HEK293 (cell line): Measurements from ENCODE around the gene NLRP4.

Source experiments
- CTCF ChIA-PET: fragments of 350-600 bp; formaldehyde crosslinking; extraction: SDS; loops from one replicate; lab custom pipeline; 2021; ENCODE audit warnings: antibody characterized with exemption; lab: Yijun Ruan, JAX
- POLR2A ChIA-PET: fragments of 300-600 bp; formaldehyde crosslinking; extraction: SDS; loops from one replicate; lab custom pipeline; 2020; ENCODE audit warnings: antibody characterized with exemption, inconsistent platforms; lab: Yijun Ruan, JAX
- H3K27ac ChIP-seq: fragments of 200-500 bp; sonication (Bioruptor generic); 2 replicates; pipeline ENCODE4 v1.5.1; 2014; ENCODE audit warnings: low read depth, low read length, control low read depth, inconsistent platforms; ENCODE audit errors: extremely low read depth
- H3K36me3 ChIP-seq, 2 experiments: fragments of 200-500 bp in 1 of 2; sonication (Bioruptor generic) in 1 of 2; 1 replicate in 1 of 2; 2 replicates in 1 of 2; pipeline ENCODE4 v1.5.1; 2014 to 2017; ENCODE audit warnings: inconsistent platforms in 2 of 2, low read length in 2 of 2; ENCODE audit not compliant: control insufficient read depth in 2 of 2, insufficient read depth in 1 of 2
- H3K4me1 ChIP-seq: fragments of 200-500 bp; sonication (Bioruptor generic); 2 replicates; pipeline ENCODE4 v1.5.1; 2014; ENCODE audit warnings: mild to moderate bottlenecking, low read length, inconsistent platforms; ENCODE audit not compliant: control insufficient read depth, insufficient read depth
- H3K4me3 ChIP-seq: 2 replicates; pipeline ENCODE4 v1.5.1; 2011; ENCODE audit warnings: low read depth, mild to moderate bottlenecking, control low read depth, low read length, moderate library complexity
- H3K9me3 ChIP-seq: fragments of 200-500 bp; sonication (Bioruptor generic); 2 replicates; pipeline ENCODE4 v1.5.1; 2014; ENCODE audit warnings: low read depth, low read length, inconsistent platforms; ENCODE audit not compliant: control insufficient read depth, insufficient read depth
- ATF2 ChIP-seq: fragments of 450-650 bp; formaldehyde crosslinking; IDR thresholded peaks from 2 replicates; pipeline ENCODE4 v1.5.1; 2016; ENCODE audit warnings: missing biosample characterization, missing genetic modification characterization, low read depth
- CTCF ChIP-seq: fragments of 450-650 bp; formaldehyde crosslinking; IDR thresholded peaks from 2 replicates; pipeline ENCODE4 v1.5.1; 2016; ENCODE audit warnings: missing biosample characterization, missing genetic modification characterization
- GLI2 ChIP-seq: fragments of 450-650 bp; formaldehyde crosslinking; IDR thresholded peaks from 2 replicates; pipeline ENCODE4; 2017; ENCODE audit warnings: missing biosample characterization, missing genetic modification characterization, low read depth, borderline replicate concordance
- HOXC10 ChIP-seq: sonication (generic); formaldehyde crosslinking; IDR thresholded peaks from 2 replicates; pipeline ENCODE4 v1.8.1; 2023; ENCODE audit warnings: mild to moderate bottlenecking, missing genetic modification reagents
- MZF1 ChIP-seq: fragments of 450-650 bp; formaldehyde crosslinking; IDR thresholded peaks from 2 replicates; pipeline ENCODE4 v1.5.1; 2017; ENCODE audit warnings: missing biosample characterization, missing genetic modification characterization, borderline replicate concordance
- SP7 ChIP-seq: fragments of 450-650 bp; formaldehyde crosslinking; IDR thresholded peaks from 2 replicates; pipeline ENCODE4 v1.5.1; 2016; ENCODE audit warnings: missing biosample characterization, missing genetic modification characterization
- TSHZ1 ChIP-seq: fragments of 450-650 bp; formaldehyde crosslinking; IDR thresholded peaks from 2 replicates; pipeline ENCODE4 v1.5.1; 2016; ENCODE audit warnings: missing biosample characterization, missing genetic modification characterization, borderline replicate concordance
- ZBTB26 ChIP-seq: fragments of 450-650 bp; formaldehyde crosslinking; optimal IDR thresholded peaks from 2 replicates; pipeline ENCODE3; 2016; ENCODE audit warnings: missing biosample characterization, mild to moderate bottlenecking, missing genetic modification characterization
- ZBTB48 ChIP-seq: fragments of 450-650 bp; formaldehyde crosslinking; IDR thresholded peaks from 2 replicates; pipeline ENCODE4 v1.5.1; 2016; ENCODE audit warnings: missing biosample characterization, missing genetic modification characterization
- ZNF138 ChIP-seq: fragments of 450-650 bp; formaldehyde crosslinking; IDR thresholded peaks from 2 replicates; pipeline ENCODE4 v1.5.1; 2016; ENCODE audit warnings: missing biosample characterization, missing genetic modification characterization, borderline replicate concordance
- ZNF16 ChIP-seq: fragments of 450-650 bp; formaldehyde crosslinking; IDR thresholded peaks from 2 replicates; pipeline ENCODE4 v1.5.1; 2016; ENCODE audit warnings: low read depth, missing biosample characterization, missing genetic modification characterization
- ZNF223 ChIP-seq: fragments of 450-650 bp; formaldehyde crosslinking; IDR thresholded peaks from 2 replicates; pipeline ENCODE4 v1.5.1; 2016; ENCODE audit warnings: missing biosample characterization, missing genetic modification characterization
- ZNF23 ChIP-seq: fragments of 450-650 bp; formaldehyde crosslinking; IDR thresholded peaks from 2 replicates; pipeline ENCODE4 v1.5.1; 2016; ENCODE audit warnings: missing biosample characterization, missing genetic modification characterization, borderline replicate concordance
- ZNF341 ChIP-seq: fragments of 450-650 bp; formaldehyde crosslinking; IDR thresholded peaks from 2 replicates; pipeline ENCODE4; 2016; ENCODE audit warnings: low read depth, missing biosample characterization, missing genetic modification characterization
- ZNF416 ChIP-seq: fragments of 450-650 bp; formaldehyde crosslinking; IDR thresholded peaks from 2 replicates; pipeline ENCODE4 v1.5.1; 2016; ENCODE audit warnings: missing biosample characterization, missing genetic modification characterization
- ZNF433 ChIP-seq: fragments of 450-650 bp; formaldehyde crosslinking; IDR thresholded peaks from 2 replicates; pipeline ENCODE4 v1.5.1; 2016; ENCODE audit warnings: missing biosample characterization, missing genetic modification characterization, low read depth
- ZNF549 ChIP-seq: fragments of 450-650 bp; IDR thresholded peaks from 2 replicates; pipeline ENCODE4 v1.5.1; 2018; ENCODE audit warnings: missing biosample characterization, missing genetic modification characterization, mild to moderate bottlenecking, inconsistent platforms, moderate library complexity
- ZNF555 ChIP-seq: fragments of 450-650 bp; formaldehyde crosslinking; conservative IDR thresholded peaks from 2 replicates; pipeline ENCODE4 v1.5.1; 2017; ENCODE audit warnings: missing biosample characterization, mild to moderate bottlenecking, missing genetic modification characterization, inconsistent platforms
- ZNF560 ChIP-seq: fragments of 450-650 bp; formaldehyde crosslinking; IDR thresholded peaks from 2 replicates; pipeline ENCODE4 v1.5.1; 2017; ENCODE audit warnings: missing biosample characterization, missing genetic modification characterization, borderline replicate concordance
- ZNF580 ChIP-seq: fragments of 450-650 bp; formaldehyde crosslinking; IDR thresholded peaks from 2 replicates; pipeline ENCODE4 v1.5.1; 2016; ENCODE audit warnings: missing biosample characterization, missing genetic modification characterization
- ZNF626 ChIP-seq: fragments of 450-650 bp; sonication (Bioruptor Pico); formaldehyde crosslinking; IDR thresholded peaks from 2 replicates; pipeline ENCODE4 v1.5.1; 2018; ENCODE audit warnings: missing biosample characterization, missing genetic modification characterization, inconsistent platforms
- ZNF837 ChIP-seq: fragments of 450-650 bp; formaldehyde crosslinking; IDR thresholded peaks from 2 replicates; pipeline ENCODE4 v1.5.1; 2016; ENCODE audit warnings: missing biosample characterization, missing genetic modification characterization

NLRP4 gene

GRCh38 chr19:55831846-55832245, 4.5 kb upstream of the NLRP4 start, which contains the start of gene NLRP11:
Gene NLRP11, minus strand, starts transcription at chr19:55831999. Its CDS starts 13,825 bp downstream, at chr19:55818174.
- TF ChIP-seq ZNF580 (no peak), SP7 (tag by site-specific recombination) (no peak), ZNF560 (no peak), GLI2 (tag by site-specific recombination) (no peak), CTCF (tag by site-specific recombination) (no peak), ZNF223 (tag by site-specific recombination) (no peak)
- H3K4me3 ChIP-seq, result no peak within 1 kb of the TSS
- no peaks in the 10 kb centered on the region; the same call in 1 of the 2 replicates for H3K9me3 ChIP-seq
- ChIA-PET POLR2A (no interaction called here), CTCF (interaction anchor here (0.6 to 1.0 kb wide), 4 partner anchors 15 to 672 kb away, joined by 3 to 5 read pairs (median 4); no protein-coding TSS in a partner anchor)
- no peaks in the 10 kb centered on the region for H3K4me1 ChIP-seq
- H3K27ac ChIP-seq, result no peak within 1 kb of the TSS
- no peaks in the 10 kb centered on the region for H3K36me3 ChIP-seq

GRCh38 chr19:55832676-55833075, 3.7 kb upstream of the NLRP4 start:
- POLR2A ChIA-PET, result no interaction called here
- H3K9me3 ChIP-seq, result no peaks in the 10 kb centered on the region; the same call in 1 of the 2 replicates
- TF ChIP-seq ZNF549 (tag by site-specific recombination) (no peak), SP7 (tag by site-specific recombination) (no peak), ATF2 (tag by site-specific recombination) (no peak), ZNF16 (no peak), TSHZ1 (no peak), MZF1 (tag by site-specific recombination) (no peak), ZNF23 (tag by site-specific recombination) (no peak), ZNF341 (tag by site-specific recombination) (no peak), ZNF433 (tag by site-specific recombination) (no peak)
- no peaks in the 10 kb centered on the region for H3K4me1 ChIP-seq
- CTCF ChIA-PET, result interaction anchor here (1.0 kb wide), 1 partner anchor 24 kb away, joined by 4 read pairs; no protein-coding TSS in a partner anchor
- no peak overlapping the region for H3K4me3 ChIP-seq
- no peak overlapping the region for H3K27ac ChIP-seq
- no peaks in the 10 kb centered on the region for H3K36me3 ChIP-seq

GRCh38 chr19:55838251-55838650, 1.9 kb downstream of the NLRP4 start:
- Histone ChIP-seq H3K4me1 (no peaks in the 10 kb centered on the region), H3K27ac (no peak overlapping the region), H3K4me3 (no peak overlapping the region), H3K36me3 (no peaks in the 10 kb centered on the region), H3K9me3 (no peaks in the 10 kb centered on the region)
- ChIA-PET CTCF (interaction anchor here (0.6 kb wide), 1 partner anchor 80 kb away, joined by 4 read pairs; no protein-coding TSS in a partner anchor), POLR2A (no interaction called here)
- TF ChIP-seq ZNF341 (tag by site-specific recombination), result no peak
- TF ChIP-seq ZBTB26 (tag by site-specific recombination), result no peak
- TF ChIP-seq ZNF837 (tag by site-specific recombination), result no peak
- no peak for TF ChIP-seq ZNF138 (tag by site-specific recombination)
- TF ChIP-seq ZNF626 (tag by site-specific recombination), result no peak
- TF ChIP-seq ZBTB48 (tag by site-specific recombination), result no peak
- no peak for TF ChIP-seq ZNF416 (tag by site-specific recombination)
- TF ChIP-seq ZNF555 (tag by site-specific recombination), result no peak
- TF ChIP-seq HOXC10, result no peak
